Upper lobe of right lung (tissue), 1 donor: ENCODE measurements around the gene ESR1. TPM values are rescaled to one million over a fixed set of nuclear protein-coding genes. Genes with fewer than 3 reads are reported as not detected.

Experiments used
- ATAC-seq: fragments of 200-7000 bp; cut with Tn5 transposase; one replicate; pipeline ENCODE4 v1.9.1; 2020; ENCODE audit warnings: mild to moderate bottlenecking, moderate library complexity
- DNase-seq: peaks from one replicate; pipeline ENCODE4 v3.0.0-alpha.2; 2020
- H3K27ac ChIP-seq: fragments of 200-600 bp; one replicate; pipeline ENCODE4 v1.8.0; 2022
- H3K27me3 ChIP-seq: fragments of 200-600 bp; one replicate; pipeline ENCODE4 v1.8.0; 2022; ENCODE audit warnings: mild to moderate bottlenecking
- H3K36me3 ChIP-seq: fragments of 200-600 bp; one replicate; pipeline ENCODE4 v1.8.0; 2022
- H3K4me1 ChIP-seq: fragments of 200-600 bp; one replicate; pipeline ENCODE4 v1.8.0; 2022
- H3K4me3 ChIP-seq: fragments of 200-600 bp; one replicate; pipeline ENCODE4 v1.8.0; 2022; ENCODE audit warnings: mild to moderate bottlenecking
- H3K9me3 ChIP-seq: fragments of 200-600 bp; one replicate; pipeline ENCODE4 v1.8.0; 2022
- CTCF ChIP-seq: fragments of 200-600 bp; IDR thresholded peaks from one replicate; pipeline ENCODE4 v1.8.0; 2022; ENCODE audit warnings: antibody characterized with exemption
- intact Hi-C: fragments of 100-400 bp; cut with DNase I; formaldehyde crosslinking; loops from one replicate; pipeline ENCODE4 v1.11.0; 2022
- total RNA-seq: library from RNA; stranded (reverse); fragmentation: NEBNext Ultra II Directional; extraction: Animal tissue kit (Norgen Biotek cat#: 25700); gene quantifications from one replicate; pipeline ENCODE4 v1.2.1, GENCODE V29; 2021
- donor health status: DM: no; HTN: yes; CAD: no; lungs with severe emphysema.

Gene ESR1
- total RNA-seq, 1 donor from 2014 or later, result 5.7 TPM

GRCh38 chr6:151805286-151805840 lies 2.1 kb upstream of the ESR1 start:
- H3K4me1 ChIP-seq, result peaks cover 16% of the 10 kb centered on the region
- no peak for TF ChIP-seq CTCF
- H3K36me3 ChIP-seq, result no peaks in the 10 kb centered on the region
- H3K9me3 ChIP-seq, result no peaks in the 10 kb centered on the region
- intact Hi-C loops, result no loop called here
- no peak overlapping the region for H3K27ac ChIP-seq
- DNase-seq, result no peak
- no peak overlapping the region for H3K4me3 ChIP-seq
- peak; percentile 37 for ATAC-seq
- H3K27me3 ChIP-seq, result peaks cover 32% of the 10 kb centered on the region

GRCh38 chr6:151806757-151807512 lies 547 bp upstream of the ESR1 start:
- no peak for TF ChIP-seq CTCF
- peak overlapping the region; percentile 48 for H3K4me3 ChIP-seq
- peaks cover 36% of the 10 kb centered on the region for H3K27me3 ChIP-seq
- no peak overlapping the region for H3K27ac ChIP-seq
- no peaks in the 10 kb centered on the region for H3K9me3 ChIP-seq
- no peaks in the 10 kb centered on the region for H3K36me3 ChIP-seq
- DNase-seq (no peak), ATAC-seq (peak; percentile 7)
- intact Hi-C loops, result no loop called here
- peaks cover 16% of the 10 kb centered on the region for H3K4me1 ChIP-seq

- TF ChIP-seq CTCF, result no peak
- Histone ChIP-seq H3K36me3 (no peaks in the 10 kb centered on the region), H3K9me3 (no peaks in the 10 kb centered on the region), H3K27me3 (peaks cover 36% of the 10 kb centered on the region), H3K4me3 (peak overlapping the region; percentile 48), H3K4me1 (peaks cover 16% of the 10 kb centered on the region), H3K27ac (no peak overlapping the region)
- no peak for DNase-seq
- intact Hi-C loops, result no loop called here
- no peak for ATAC-seq
Observed at GRCh38 chr6:151808371-151809241, 1.1 kb downstream of the ESR1 start.

- no peak for TF ChIP-seq CTCF
- peaks cover 16% of the 10 kb centered on the region for H3K4me1 ChIP-seq
- ATAC-seq (no peak), DNase-seq (no peak)
- intact Hi-C loops, result no loop called here
- H3K36me3 ChIP-seq, result no peaks in the 10 kb centered on the region
- no peak overlapping the region for H3K4me3 ChIP-seq
- H3K9me3 ChIP-seq, result no peaks in the 10 kb centered on the region
- H3K27me3 ChIP-seq, result peaks cover 36% of the 10 kb centered on the region
- no peak overlapping the region for H3K27ac ChIP-seq
Observed at GRCh38 chr6:151811081-151811480, 3.6 kb downstream of the ESR1 start.

GRCh38 chr6:151813858-151814257 lies 6.4 kb downstream of the ESR1 start:
- H3K9me3 ChIP-seq, result no peaks in the 10 kb centered on the region
- intact Hi-C loops, result no loop called here
- DNase-seq, result no peak
- no peaks in the 10 kb centered on the region for H3K36me3 ChIP-seq
- no peak for ATAC-seq
- H3K27ac ChIP-seq, result no peak overlapping the region
- no peak for TF ChIP-seq CTCF
- H3K27me3 ChIP-seq, result peaks cover 15% of the 10 kb centered on the region
- H3K4me1 ChIP-seq, result no peaks in the 10 kb centered on the region
- H3K4me3 ChIP-seq, result no peak overlapping the region
